NCI-H2107 treated with DMSO at 0.1 percent for 48 hours (cell line): ENCODE data around the gene TMX2.
"Not testable (repeated sequence)": the region's sequence is repeated elsewhere in the genome, so short reads cannot be mapped to it uniquely, and the experiment has no call there.

ENCODE experiments used
- DNase-seq: peaks from one replicate; lab custom pipeline; 2025; ENCODE audit not compliant: unreplicated experiment; lab: John Stamatoyannopoulos, UW

The TMX2 gene, protein sequence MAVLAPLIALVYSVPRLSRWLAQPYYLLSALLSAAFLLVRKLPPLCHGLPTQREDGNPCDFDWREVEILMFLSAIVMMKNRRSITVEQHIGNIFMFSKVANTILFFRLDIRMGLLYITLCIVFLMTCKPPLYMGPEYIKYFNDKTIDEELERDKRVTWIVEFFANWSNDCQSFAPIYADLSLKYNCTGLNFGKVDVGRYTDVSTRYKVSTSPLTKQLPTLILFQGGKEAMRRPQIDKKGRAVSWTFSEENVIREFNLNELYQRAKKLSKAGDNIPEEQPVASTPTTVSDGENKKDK

GRCh38 chr11:57712256-57713150 lies at the start of gene TMX2:
Gene TMX2, plus strand, starts transcription at chr11:57712593. Its CDS starts 26 bp downstream, at chr11:57712619.
- peak; percentile 99 for DNase-seq

DNA sequence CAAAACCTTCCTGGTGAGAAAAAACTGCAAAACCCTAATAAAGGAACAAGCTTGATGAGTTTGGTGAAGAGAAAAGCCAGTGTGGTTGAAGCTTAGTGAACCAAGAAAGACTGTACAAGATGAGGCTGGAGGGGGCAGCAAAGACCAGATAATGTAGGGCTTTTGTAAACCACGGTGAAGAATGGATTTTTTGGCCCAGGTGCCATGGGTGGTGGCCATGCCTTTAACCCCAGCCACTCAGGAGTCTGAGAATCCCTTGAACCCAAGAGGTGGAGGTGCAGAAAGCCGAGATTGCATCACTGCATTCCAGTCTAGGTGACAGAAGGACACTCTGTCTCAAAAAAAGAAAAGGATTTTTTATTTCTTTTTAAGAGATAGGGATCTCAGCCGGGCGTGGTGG lies 49.5 kb upstream of the TMX2 start:
- no peak for DNase-seq

DNA sequence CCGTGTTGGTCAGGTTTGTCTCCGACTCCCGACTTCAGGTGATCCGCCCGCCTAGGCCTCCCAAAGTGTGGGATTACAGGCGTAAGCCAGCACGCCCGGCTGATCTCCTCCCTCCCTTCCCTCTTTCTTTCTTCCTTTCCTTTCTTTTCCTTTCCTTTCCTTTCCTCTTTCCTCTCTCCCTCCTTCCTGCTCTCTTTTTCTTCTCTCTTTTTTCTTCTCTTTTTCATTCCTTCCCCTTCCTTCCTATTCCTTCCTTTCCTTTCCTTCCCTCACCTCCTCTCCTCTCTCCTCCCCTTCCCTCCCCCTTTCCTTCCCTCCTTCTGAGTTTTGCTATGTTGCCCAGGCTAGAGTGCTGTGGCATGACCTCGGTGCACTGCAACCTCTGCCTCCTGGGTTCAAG lies 48.4 kb upstream of the TMX2 start:
- DNase-seq = no peak

- peak; percentile 98 for DNase-seq
Observed at GRCh38 chr11:57667117-57667735, 45.2 kb upstream of the TMX2 start.

DNA sequence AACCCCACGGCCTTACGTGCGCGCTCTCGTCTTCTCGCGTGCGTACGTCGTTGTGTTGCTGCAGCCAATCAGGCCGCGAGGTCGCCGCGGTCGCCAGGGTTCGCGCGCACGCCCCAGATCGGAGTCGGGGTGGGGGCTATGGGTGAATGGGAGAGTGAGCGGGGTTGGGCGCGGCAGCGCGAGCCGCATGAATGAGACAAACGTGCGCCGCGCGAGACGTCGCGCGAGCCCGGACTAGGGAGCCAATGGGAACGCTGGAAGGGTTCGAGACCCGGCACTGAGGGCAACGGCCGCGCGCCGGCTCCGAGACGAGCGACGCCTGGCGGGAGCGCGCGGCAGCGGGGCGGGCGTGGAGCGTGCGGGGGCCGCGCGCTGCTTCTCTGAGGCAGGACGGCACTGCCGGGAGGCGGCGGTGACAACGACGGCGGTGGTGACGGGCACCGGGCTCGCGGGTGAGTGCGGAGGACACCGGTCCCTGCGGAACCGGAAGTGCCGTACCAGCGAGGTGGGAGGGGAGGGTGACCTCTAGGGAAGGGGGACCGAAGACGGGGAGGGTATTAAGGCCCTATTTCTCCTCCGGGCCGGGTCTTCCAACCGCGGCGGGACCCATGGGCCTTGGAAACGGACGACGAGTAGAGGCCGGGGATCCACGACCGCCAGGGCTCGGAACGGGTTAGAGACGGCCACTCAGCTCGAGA lies 44.5 kb upstream of the TMX2 start, which contains the start of gene ZDHHC5:
Gene ZDHHC5 (plus strand): TSS at position 379 of the 698 bp plus-strand sequence. CDS start 4,977 bp downstream, outside the sequence.
- peak; percentile 98 for DNase-seq

DNA sequence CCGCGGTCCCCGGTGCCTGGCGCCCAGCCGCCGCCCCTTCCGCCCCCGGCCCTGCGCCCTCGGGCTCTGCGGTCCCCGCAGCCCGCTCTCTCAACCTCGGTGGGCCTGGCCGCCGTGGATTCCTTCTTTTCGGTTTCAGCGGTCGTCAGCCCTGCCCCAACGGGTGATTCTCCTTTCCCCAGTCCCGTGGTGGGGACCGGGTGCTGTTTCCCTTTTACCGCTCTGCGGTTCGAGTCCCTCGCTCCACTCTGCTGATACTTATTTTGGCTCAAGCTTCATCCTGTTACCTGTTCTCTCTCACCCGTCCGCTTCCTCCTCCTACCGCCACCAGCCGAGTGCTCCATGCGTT lies 44.0 kb upstream of the TMX2 start:
- no peak for DNase-seq

- no peak for DNase-seq
Observed at GRCh38 chr11:57674251-57674650, 38.1 kb upstream of the TMX2 start.

- no peak for DNase-seq
Observed at GRCh38 chr11:57675176-57675941, 37.0 kb upstream of the TMX2 start.

DNA sequence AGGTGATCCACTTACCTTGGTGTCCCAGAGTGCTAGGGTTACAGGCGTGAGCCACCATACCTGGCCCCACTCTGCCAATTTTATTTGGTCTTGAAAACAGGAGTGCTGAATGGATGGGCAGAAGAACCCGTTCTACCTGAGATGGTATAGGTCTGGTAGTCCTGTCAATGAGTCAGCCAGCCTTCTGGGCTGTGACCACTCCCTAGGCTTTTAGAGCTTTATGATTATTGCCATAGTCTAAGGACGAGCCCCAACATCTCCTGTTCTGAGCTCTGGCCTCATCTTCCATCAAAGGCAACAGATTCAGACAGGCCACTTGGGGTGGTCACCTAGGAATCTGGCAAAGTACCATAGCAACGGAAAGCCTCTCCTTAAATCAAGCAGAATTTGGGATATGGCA lies 33.0 kb upstream of the TMX2 start:
- no peak for DNase-seq

DNA sequence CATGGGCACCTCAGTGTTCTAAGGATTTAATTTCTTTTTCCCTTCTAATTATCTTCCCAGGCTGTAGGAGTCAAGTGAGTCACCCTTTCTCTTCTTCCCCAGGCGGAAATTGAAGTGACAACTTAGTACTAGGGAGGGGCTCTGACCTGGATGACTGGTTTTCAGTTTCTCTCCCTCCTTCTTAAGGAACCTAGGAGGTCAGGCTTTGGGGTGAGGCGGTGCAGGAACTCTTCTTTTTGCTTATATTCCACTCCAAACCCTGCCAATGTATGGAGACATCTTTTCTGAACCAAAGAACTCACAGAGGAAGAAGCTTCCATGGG lies 31.9 kb upstream of the TMX2 start:
- DNase-seq = no peak

DNA sequence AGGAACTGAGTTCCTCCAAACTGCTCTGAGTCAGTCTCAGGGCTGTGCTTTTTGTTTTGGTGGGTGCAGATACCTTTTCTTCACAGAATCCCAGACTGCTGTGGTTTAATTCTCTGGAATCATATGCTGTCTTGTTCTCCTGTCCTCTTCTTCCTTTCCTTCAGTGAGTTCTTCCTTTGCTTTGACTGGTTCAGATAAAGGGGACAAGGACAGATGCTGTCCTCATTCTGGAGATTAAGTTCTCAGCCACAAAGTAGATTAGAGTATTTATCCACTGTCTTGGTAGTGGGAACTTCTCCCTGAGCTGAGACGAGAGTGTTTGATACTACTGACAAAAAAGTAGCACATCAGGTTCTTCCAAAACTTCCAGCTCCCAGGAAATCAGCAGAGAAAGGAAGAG lies 31.2 kb upstream of the TMX2 start:
- DNase-seq = no peak

DNA sequence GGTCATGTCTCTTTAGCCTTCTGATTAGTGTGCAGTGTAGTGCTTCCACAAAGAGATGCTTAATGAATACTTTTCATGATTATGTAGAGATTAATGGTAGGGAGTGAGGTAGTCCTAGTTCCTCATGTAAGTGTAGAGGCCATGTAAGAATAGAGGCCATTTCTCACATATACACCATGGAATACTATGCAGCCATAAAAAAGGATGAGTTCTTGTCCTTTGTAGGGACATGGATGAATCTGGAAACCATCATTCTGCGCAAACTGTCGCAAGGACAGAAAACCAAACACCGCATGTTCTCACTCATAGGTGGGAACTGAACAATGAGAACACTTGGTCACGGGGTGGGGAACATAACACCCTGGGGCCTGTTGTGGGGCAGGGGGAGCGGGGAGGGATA lies 21.9 kb upstream of the TMX2 start:
- DNase-seq = not testable (repeated sequence)

GRCh38 chr11:57698843-57699365 lies 13.5 kb upstream of the TMX2 start:
- DNase-seq = no peak

DNA sequence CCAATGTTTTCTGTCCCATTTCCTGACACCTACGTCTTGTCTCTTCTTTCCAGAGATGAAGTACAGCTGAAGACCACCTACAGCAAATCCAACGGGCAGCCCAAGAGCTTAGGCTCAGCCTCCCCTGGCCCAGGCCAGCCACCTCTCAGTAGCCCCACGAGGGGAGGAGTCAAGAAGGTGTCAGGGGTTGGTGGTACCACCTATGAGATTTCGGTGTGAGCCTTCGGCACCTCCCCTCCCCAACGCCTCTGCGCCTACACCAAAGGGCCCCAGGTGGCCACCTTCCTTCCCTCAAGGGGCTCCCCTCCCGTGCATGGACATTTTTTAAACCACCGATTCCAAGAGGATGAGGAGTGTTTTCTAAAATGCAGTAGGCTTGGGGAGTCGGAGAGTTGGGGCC lies 12.6 kb upstream of the TMX2 start:
- no peak for DNase-seq

DNA sequence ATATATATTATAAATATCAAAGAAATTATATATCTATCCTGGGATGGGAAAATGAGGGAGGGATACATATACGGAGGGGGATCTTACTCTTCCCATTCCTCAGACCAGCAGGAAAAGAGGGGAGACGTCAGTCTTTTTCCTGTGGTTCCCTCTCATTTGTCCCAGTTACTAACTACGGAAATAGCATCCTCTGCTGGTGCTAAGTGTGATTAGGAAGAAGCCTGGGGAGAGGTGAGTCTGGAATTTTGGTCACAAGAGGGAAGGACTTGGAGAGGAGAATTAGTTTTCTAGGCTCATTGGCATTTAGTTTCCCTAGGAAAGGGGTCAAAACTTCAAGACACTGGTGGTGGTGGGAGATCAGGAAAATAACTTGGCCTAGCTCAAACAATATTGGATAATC lies 12.0 kb upstream of the TMX2 start:
- no peak for DNase-seq

DNA sequence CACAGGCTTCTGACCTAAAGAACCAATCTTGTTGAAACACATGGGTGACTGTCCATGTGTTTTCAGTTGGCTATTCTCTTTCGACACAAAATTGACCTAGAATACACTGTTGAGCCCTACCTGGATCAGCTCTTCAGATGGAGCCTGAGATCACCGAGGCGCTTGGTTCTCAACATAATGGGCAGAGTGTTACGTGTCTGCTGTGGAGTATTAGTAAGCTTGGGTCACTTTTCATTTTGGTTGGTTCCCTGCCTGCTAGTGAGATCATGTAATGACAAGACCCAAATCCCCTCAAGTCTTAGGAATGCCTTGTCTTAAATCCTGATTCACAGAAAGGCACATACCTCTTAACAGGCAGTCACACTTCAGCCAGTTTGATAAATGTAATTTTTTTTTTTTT lies 9.1 kb upstream of the TMX2 start:
- DNase-seq = no peak

DNA sequence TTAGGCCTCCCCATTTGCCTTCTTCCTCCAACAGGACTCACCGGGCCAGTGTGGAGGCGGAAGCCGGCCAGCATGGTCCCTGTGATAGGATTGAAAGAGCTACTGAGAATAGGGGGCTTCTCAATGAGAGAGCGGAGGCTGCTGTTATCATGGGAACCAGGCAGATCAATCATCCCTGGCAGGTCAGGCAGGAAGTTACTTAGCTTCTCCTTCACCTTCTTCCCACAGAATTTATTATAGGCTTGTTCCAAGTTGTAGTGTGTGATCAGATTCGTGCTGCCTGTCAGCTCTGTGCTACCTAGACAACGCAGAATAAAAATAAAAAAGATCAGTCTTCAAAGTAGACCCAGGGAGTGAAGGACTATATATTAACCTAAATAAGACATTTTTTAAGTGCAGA lies 7.5 kb upstream of the TMX2 start:
- no peak for DNase-seq

DNA sequence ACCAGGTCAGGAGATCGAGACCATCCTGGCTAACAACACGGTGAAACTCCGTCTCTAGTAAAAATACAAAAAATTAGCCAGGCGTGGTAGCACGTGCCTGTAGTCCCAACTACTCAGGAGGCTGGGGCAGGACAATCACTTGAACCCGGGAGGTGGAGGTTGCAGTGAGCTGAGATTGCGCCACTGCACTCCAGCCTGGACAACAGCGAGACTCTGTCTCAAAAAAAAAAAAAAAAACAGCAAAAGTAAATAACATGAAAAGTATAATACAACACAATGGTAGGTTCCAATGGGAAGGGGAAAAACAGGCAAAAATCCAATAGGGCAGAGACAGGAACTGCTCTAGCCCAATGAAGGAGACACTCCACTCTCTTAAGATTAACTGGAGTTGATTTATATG lies 7.0 kb upstream of the TMX2 start:
- DNase-seq = not testable (repeated sequence)

GRCh38 chr11:57709802-57710367 lies 2.5 kb upstream of the TMX2 start:
- no peak for DNase-seq
